PFSK-1 (cell line): ENCODE data around the gene NEURL1B.

Source experiments
- POLR2AphosphoS5 ChIP-seq: IDR thresholded peaks from 2 replicates; pipeline ENCODE4 v1.6.1; 2012; ENCODE audit warnings: low read depth, mild to moderate bottlenecking, control low read depth, low read length, moderate library complexity
- TF ChIP-seq, protein P1 (sequence below), 2 experiments: IDR thresholded peaks; 2 replicates each; pipeline versions ENCODE4 v1.6.1 to v1.8.0; 2011 to 2012; ENCODE audit warnings: low read depth in 2 of 2, low read length in 2 of 2, control low read depth in 1 of 2, inconsistent platforms in 1 of 2, mild to moderate bottlenecking in 1 of 2, moderate library complexity in 1 of 2; ENCODE audit not compliant: insufficient read depth in 1 of 2

GRCh38 chr5:172719211-172719610 is 78.1 kb downstream of the NEURL1B start:
- TF ChIP-seq, protein P1, sequence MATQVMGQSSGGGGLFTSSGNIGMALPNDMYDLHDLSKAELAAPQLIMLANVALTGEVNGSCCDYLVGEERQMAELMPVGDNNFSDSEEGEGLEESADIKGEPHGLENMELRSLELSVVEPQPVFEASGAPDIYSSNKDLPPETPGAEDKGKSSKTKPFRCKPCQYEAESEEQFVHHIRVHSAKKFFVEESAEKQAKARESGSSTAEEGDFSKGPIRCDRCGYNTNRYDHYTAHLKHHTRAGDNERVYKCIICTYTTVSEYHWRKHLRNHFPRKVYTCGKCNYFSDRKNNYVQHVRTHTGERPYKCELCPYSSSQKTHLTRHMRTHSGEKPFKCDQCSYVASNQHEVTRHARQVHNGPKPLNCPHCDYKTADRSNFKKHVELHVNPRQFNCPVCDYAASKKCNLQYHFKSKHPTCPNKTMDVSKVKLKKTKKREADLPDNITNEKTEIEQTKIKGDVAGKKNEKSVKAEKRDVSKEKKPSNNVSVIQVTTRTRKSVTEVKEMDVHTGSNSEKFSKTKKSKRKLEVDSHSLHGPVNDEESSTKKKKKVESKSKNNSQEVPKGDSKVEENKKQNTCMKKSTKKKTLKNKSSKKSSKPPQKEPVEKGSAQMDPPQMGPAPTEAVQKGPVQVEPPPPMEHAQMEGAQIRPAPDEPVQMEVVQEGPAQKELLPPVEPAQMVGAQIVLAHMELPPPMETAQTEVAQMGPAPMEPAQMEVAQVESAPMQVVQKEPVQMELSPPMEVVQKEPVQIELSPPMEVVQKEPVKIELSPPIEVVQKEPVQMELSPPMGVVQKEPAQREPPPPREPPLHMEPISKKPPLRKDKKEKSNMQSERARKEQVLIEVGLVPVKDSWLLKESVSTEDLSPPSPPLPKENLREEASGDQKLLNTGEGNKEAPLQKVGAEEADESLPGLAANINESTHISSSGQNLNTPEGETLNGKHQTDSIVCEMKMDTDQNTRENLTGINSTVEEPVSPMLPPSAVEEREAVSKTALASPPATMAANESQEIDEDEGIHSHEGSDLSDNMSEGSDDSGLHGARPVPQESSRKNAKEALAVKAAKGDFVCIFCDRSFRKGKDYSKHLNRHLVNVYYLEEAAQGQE (IDR thresholded peaks at IDR 0.05; ENCODE audit: insufficient read depth in 1 of 2, low read depth in 2 of 2, low read length in 2 of 2), result no peak
- TF ChIP-seq POLR2AphosphoS5, result no peak
